ENCODE results near the gene WNT7B.
A peak's percentile ranks its signal among the peaks of the same experiment; 100 is the strongest.

WNT7B gene

DNA sequence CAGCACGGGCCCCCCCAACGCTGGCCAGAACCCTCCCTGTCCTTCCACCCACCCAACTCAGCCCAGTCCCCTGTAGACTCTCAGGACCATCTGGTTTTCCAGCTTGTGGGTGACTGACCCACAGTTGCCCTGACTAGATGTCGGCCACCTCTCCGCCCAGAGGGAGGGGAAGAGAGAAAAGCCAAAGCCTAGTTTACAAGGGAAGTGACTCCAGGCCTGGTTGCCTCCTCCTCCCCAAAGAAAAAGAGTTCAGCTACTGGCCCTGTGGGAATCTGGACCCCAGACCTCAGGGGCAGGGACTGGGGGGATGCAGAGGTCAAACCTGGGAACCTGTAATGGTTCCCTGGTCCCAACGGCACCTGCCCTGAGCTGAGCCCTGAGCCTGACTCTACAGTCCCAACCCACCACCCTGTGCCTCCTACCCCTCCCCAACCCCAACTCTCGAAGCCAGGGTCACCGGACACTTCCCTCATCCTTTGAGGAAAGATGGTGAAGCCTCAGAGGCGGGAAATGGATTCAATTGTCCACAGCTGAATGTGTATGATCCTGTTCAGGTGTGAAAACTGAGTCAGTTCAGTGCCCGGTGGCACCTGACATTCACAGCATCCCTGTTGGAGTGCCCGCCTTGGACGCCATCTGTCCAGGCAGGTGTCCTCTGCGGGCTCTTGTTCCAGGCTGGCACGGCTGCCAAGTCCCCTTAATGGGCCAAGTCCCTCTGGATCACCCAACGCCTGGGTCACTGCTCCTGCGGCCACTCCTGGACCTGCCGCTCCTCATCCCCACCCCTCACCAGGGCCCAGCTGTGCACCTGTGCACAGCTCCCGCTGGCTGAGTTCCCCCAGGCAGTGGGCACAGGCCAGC, 21.0 kb upstream of the WNT7B start:
- H3K4ac ChIP-seq (ENCODE audit: low read depth in 1 of 2, low read length in 2 of 2) = peak overlapping the region; percentile 69 to 94
- 82% methylated on average over 15 of the region's 17 CpGs for WGBS
- H2BK120ac ChIP-seq (ENCODE audit: low read depth, low read length) = peak overlapping the region; percentile 97
- H2AFZ ChIP-seq (ENCODE audit: low read depth, low read length) = peak overlapping the region; percentile 83
- peak overlapping the region; percentile 88 for H2AK5ac ChIP-seq (ENCODE audit: low read length, severe bottlenecking)
- H3K4me1 ChIP-seq (ENCODE audit: control insufficient read depth, insufficient read depth, low read depth, low read length) = peaks cover 74% of the 10 kb centered on the region
- peak overlapping the region; percentile 90 to 94 for H3K18ac ChIP-seq (ENCODE audit: low read depth in 1 of 2, low read length in 2 of 2)
- H4K8ac ChIP-seq (ENCODE audit: low read length) = peak overlapping the region; percentile 94
- peak overlapping the region in 1 of 2 experiments; percentile 53 for H3K14ac ChIP-seq (ENCODE audit: low read length in 2 of 2)
- H4K91ac ChIP-seq (ENCODE audit: low read length) = peak overlapping the region; percentile 95
- peak overlapping the region; percentile 24 for H2BK5ac ChIP-seq (ENCODE audit: low read depth, low read length, poor library complexity, severe bottlenecking)
- H2BK12ac ChIP-seq (ENCODE audit: low read length in 2 of 2) = peak overlapping the region; percentile 94 to 97
- H3K4me2 ChIP-seq (ENCODE audit: low read length, poor library complexity, severe bottlenecking) = no peak overlapping the region
- H3K36me3 ChIP-seq (ENCODE audit: control insufficient read depth in 1 of 2, insufficient read depth in 2 of 2, low read depth in 1 of 2, low read length in 2 of 2) = no peaks in the 10 kb centered on the region
- H3K79me1 ChIP-seq (replicated peaks; ENCODE audit: low read length, poor library complexity, severe bottlenecking) = peaks cover 2% of the 10 kb centered on the region
- H3K9ac ChIP-seq (ENCODE audit: low read length) = peak overlapping the region; percentile 80
- peak overlapping the region; percentile 80 for H3K27ac ChIP-seq (ENCODE audit: low read length, poor library complexity, severe bottlenecking)
- no peak for DNase-seq
- peaks cover 0 to 2% of the 10 kb centered on the region in 2 experiments for H3K27me3 ChIP-seq (ENCODE audit: control insufficient read depth in 1 of 2, insufficient read depth in 1 of 2, low read length in 2 of 2)
- peak overlapping the region in 1 of 2 experiments; percentile 44 for H3K4me3 ChIP-seq (ENCODE audit: insufficient read depth in 1 of 2, low read depth in 1 of 2, low read length in 2 of 2)
- H3K9me3 ChIP-seq (ENCODE audit: control insufficient read depth, low read length) = no peaks in the 10 kb centered on the region
- H3K23ac ChIP-seq (ENCODE audit: low read length in 2 of 2) = peak overlapping the region in 1 of 2 experiments; percentile 16
- H2BK15ac ChIP-seq (ENCODE audit: low read depth, poor library complexity, severe bottlenecking) = peak overlapping the region; percentile 100

DNA sequence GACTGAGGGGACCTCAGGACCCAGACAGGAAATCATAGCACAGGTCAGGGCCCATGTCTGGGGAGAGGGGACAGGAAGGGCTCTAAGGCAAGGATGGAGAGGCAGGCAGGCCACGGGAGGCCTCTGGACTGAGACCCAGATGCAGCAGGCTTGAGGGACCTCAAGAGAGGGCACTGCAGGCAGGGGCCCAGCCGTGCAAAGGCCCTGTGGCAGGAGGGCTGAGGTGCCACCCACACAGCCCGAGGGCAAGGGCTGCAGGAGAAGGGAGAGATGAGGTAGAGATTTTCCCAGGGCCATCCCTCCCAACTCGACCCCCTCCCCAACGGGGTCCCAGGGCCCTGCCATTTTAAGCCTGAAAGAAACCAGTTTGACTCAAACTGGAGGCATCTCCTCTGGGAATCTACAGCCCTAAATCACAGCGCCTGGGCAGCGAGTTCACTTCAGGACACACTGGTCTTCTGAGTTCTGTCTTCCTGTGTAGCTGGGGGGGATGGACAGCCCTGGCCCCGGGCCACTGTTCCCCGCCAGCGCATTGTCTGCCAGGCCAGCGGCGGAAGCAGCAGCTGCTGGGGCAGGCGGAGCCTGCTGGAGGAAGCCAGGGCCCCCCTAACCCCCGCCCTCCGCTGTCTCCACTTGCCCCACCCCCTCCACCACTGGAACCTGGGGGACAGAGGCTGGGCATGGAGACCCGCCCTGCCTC, 20.3 kb upstream of the WNT7B start:
- Histone ChIP-seq H2BK12ac (ENCODE audit: low read length in 2 of 2) (peak overlapping the region; percentile 99 to 100), H3K27me3 (ENCODE audit: control insufficient read depth in 1 of 2, insufficient read depth in 1 of 2, low read length in 2 of 2) (peaks cover 0 to 9% of the 10 kb centered on the region in 2 experiments), H4K8ac (ENCODE audit: low read length) (peak overlapping the region; percentile 96), H3K4ac (ENCODE audit: low read depth in 1 of 2, low read length in 2 of 2) (peak overlapping the region; percentile 94 to 100), H3K23ac (ENCODE audit: low read length in 2 of 2) (peak overlapping the region in 1 of 2 experiments; percentile 93), H3K36me3 (ENCODE audit: control insufficient read depth in 1 of 2, insufficient read depth in 2 of 2, low read depth in 1 of 2, low read length in 2 of 2) (no peaks in the 10 kb centered on the region), H3K4me3 (ENCODE audit: insufficient read depth in 1 of 2, low read depth in 1 of 2, low read length in 2 of 2) (peak overlapping the region in 1 of 2 experiments; percentile 75), H2AFZ (ENCODE audit: low read depth, low read length) (peak overlapping the region; percentile 83), H2AK5ac (ENCODE audit: low read length, severe bottlenecking) (peak overlapping the region; percentile 98), H3K27ac (ENCODE audit: low read length, poor library complexity, severe bottlenecking) (peak overlapping the region; percentile 85), H3K9me3 (ENCODE audit: control insufficient read depth, low read length) (no peaks in the 10 kb centered on the region), H4K91ac (ENCODE audit: low read length) (peak overlapping the region; percentile 100), H3K14ac (ENCODE audit: low read length in 2 of 2) (peak overlapping the region in 1 of 2 experiments; percentile 99), H3K4me1 (ENCODE audit: control insufficient read depth, insufficient read depth, low read depth, low read length) (peaks cover 66% of the 10 kb centered on the region), H3K9ac (ENCODE audit: low read length) (peak overlapping the region; percentile 88), H3K79me1 (replicated peaks; ENCODE audit: low read length, poor library complexity, severe bottlenecking) (peaks cover 2% of the 10 kb centered on the region), H2BK120ac (ENCODE audit: low read depth, low read length) (peak overlapping the region; percentile 97), H3K4me2 (ENCODE audit: low read length, poor library complexity, severe bottlenecking) (no peak overlapping the region), H2BK5ac (ENCODE audit: low read depth, low read length, poor library complexity, severe bottlenecking) (peak overlapping the region; percentile 93), H2BK15ac (ENCODE audit: low read depth, poor library complexity, severe bottlenecking) (peak overlapping the region; percentile 78), H3K18ac (ENCODE audit: low read depth in 1 of 2, low read length in 2 of 2) (peak overlapping the region; percentile 89 to 100)
- peak; percentile 97 for DNase-seq
- 17% methylated on average over 9 of the region's 16 CpGs for WGBS

DNA sequence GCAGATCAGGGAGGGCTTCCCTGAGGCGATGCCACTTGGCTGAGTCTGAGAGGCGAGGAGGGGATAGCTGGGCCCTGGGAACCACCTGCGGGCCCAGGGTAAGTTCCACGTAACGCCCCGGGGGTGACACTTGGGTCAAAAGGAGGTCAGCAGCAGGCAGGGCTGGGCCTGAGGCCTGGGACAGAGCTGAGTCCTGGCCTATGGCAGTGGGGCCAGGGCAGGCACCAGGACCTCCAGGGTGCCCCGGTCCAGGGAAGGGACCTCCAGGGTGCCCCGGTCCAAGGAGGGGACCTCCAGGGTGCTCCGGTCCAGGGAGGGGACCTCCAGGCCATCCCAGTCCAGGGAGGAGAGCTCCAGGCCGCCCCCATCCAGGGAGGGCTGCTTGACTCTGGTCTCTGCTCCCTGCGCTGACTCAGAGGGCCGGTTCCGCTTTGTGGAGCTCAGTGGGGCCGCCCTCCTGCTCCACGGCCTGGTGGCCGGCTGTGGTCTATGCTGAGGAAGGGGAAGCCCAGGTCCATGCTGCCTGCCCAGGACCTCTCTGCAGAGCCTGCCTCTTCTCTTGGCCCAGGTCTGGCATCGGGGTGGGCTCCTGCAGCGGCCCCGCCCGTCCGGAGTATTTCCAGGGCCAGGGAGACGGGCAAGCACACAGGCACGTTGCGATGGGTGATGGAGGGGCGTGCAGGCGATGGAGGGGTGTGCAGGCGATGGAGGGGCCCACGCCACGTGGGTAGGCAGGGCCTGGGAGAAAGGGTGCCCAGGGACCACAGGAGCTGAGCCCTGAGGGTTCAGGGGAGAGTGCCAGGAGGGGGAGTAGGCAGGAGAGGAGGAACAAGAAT, 19.5 kb upstream of the WNT7B start:
- Histone ChIP-seq H3K4me2 (ENCODE audit: low read length, poor library complexity, severe bottlenecking) (no peak overlapping the region), H3K4ac (ENCODE audit: low read depth in 1 of 2, low read length in 2 of 2) (peak overlapping the region; percentile 94 to 100), H3K4me1 (ENCODE audit: control insufficient read depth, insufficient read depth, low read depth, low read length) (peaks cover 59% of the 10 kb centered on the region), H3K27me3 (ENCODE audit: control insufficient read depth in 1 of 2, insufficient read depth in 1 of 2, low read length in 2 of 2) (peaks cover 0 to 9% of the 10 kb centered on the region in 2 experiments), H4K8ac (ENCODE audit: low read length) (peak overlapping the region; percentile 96), H2BK15ac (ENCODE audit: low read depth, poor library complexity, severe bottlenecking) (peak overlapping the region; percentile 94), H3K18ac (ENCODE audit: low read depth in 1 of 2, low read length in 2 of 2) (peak overlapping the region; percentile 89 to 100), H2BK12ac (ENCODE audit: low read length in 2 of 2) (peak overlapping the region; percentile 99 to 100), H2AFZ (ENCODE audit: low read depth, low read length) (peak overlapping the region; percentile 60), H4K91ac (ENCODE audit: low read length) (peak overlapping the region; percentile 100), H3K36me3 (ENCODE audit: control insufficient read depth in 1 of 2, insufficient read depth in 2 of 2, low read depth in 1 of 2, low read length in 2 of 2) (no peaks in the 10 kb centered on the region), H3K4me3 (ENCODE audit: insufficient read depth in 1 of 2, low read depth in 1 of 2, low read length in 2 of 2) (peak overlapping the region in 1 of 2 experiments; percentile 75), H3K9ac (ENCODE audit: low read length) (peak overlapping the region; percentile 88), H3K27ac (ENCODE audit: low read length, poor library complexity, severe bottlenecking) (peak overlapping the region; percentile 85), H3K79me1 (replicated peaks; ENCODE audit: low read length, poor library complexity, severe bottlenecking) (peaks cover 2% of the 10 kb centered on the region), H2BK5ac (ENCODE audit: low read depth, low read length, poor library complexity, severe bottlenecking) (peak overlapping the region; percentile 93), H2AK5ac (ENCODE audit: low read length, severe bottlenecking) (peak overlapping the region; percentile 98), H3K9me3 (ENCODE audit: control insufficient read depth, low read length) (no peaks in the 10 kb centered on the region), H2BK120ac (ENCODE audit: low read depth, low read length) (peak overlapping the region; percentile 95), H3K23ac (ENCODE audit: low read length in 2 of 2) (peak overlapping the region in 1 of 2 experiments; percentile 93), H3K14ac (ENCODE audit: low read length in 2 of 2) (peak overlapping the region in 1 of 2 experiments; percentile 99)
- peak; percentile 79 for DNase-seq
- 74% methylated on average over 29 of the region's 29 CpGs for WGBS
